HL-60 (cell line): ENCODE results near the gene GTPBP1.

ENCODE experiments used
- CTCF ChIP-seq: IDR thresholded peaks from one replicate; pipeline ENCODE4 v1.5.1; 2011; ENCODE audit warnings: low read length, control low read depth, inconsistent platforms; ENCODE audit not compliant: insufficient read depth
- POLR2AphosphoS5 ChIP-seq: IDR thresholded peaks from 2 replicates; pipeline ENCODE4 v1.6.1; 2012; ENCODE audit warnings: low read depth
- REST ChIP-seq: IDR thresholded peaks from 2 replicates; pipeline ENCODE4 v1.6.1; 2012; ENCODE audit warnings: low read depth; ENCODE audit not compliant: insufficient replicate concordance
- SPI1 ChIP-seq: IDR thresholded peaks from 2 replicates; pipeline ENCODE4 v1.6.1; 2012; ENCODE audit warnings: low read depth, mild to moderate bottlenecking, borderline replicate concordance

GRCh38 chr22:38739300-38740055 lies 33.7 kb downstream of the GTPBP1 start:
- TF ChIP-seq CTCF (no peak), POLR2AphosphoS5 (no peak; the same call in 1 of the 2 replicates), SPI1 (no peak), REST (no peak)
